HepG2 (cell line): ENCODE results near the gene PKLR. TPM values are rescaled to one million over a fixed set of nuclear protein-coding genes. Genes with fewer than 3 reads are reported as not detected.
A peak's percentile ranks its signal among the peaks of the same experiment; 100 is the strongest.

ENCODE experiments used
- ATAC-seq: fragments of 200-7000 bp; cut with Tn5 transposase; 3 replicates; pipeline ENCODE4 v1.9.1; 2020; ENCODE audit warnings: mild to moderate bottlenecking, moderate library complexity
- BruUV-seq: library from RNA; stranded (reverse); fragments of 400-500 nt; replicated peaks from 2 replicates; lab custom pipeline; 2021; lab: Mats Ljungman, UMichigan
- CTCF ChIA-PET: fragments of 300-600 bp; formaldehyde crosslinking; extraction: SDS; loops from one replicate; lab custom pipeline; 2021; ENCODE audit warnings: low total read pairs, inconsistent platforms, low intra/inter-chr PET ratio; lab: Yijun Ruan, JAX
- POLR2A ChIA-PET: fragments of 350-600 bp; sonication (Branson Sonifier 250); formaldehyde crosslinking; loops from one replicate; lab custom pipeline; 2020; ENCODE audit warnings: antibody characterized with exemption, inconsistent platforms; lab: Yijun Ruan, JAX
- DNase-seq: peaks from one replicate; pipeline ENCODE4 v3.0.0-alpha.2; 2015; ENCODE audit warnings: low spot score
- FAIRE-seq: peaks from 3 replicates; lab custom pipeline; 2011; peaks lifted over from hg19 to GRCh38; lab: Jason Lieb, UNC
- H2AFZ ChIP-seq: one replicate; pipeline ENCODE4 v1.6.1; 2011; ENCODE audit warnings: low read length, inconsistent platforms
- H3K27ac ChIP-seq: fragments of 300-600 bp; 3 replicates; pipeline ENCODE4 v1.8.0; 2011; ENCODE audit warnings: mixed run types, mild to moderate bottlenecking, mixed read lengths, low read length, inconsistent platforms; ENCODE audit not compliant: insufficient read depth; ENCODE audit errors: extremely low read length
- H3K27me3 ChIP-seq, 2 experiments: fragments of 200-600 bp in 1 of 2; 2 replicates in 1 of 2; 3 replicates in 1 of 2; pipeline versions ENCODE4 v1.6.0 to v1.8.0; 2011; ENCODE audit warnings: low read length in 2 of 2, mild to moderate bottlenecking in 2 of 2, moderate library complexity in 2 of 2, inconsistent platforms in 1 of 2; ENCODE audit not compliant: insufficient read depth in 2 of 2, control insufficient read depth in 1 of 2
- H3K36me3 ChIP-seq, 2 experiments: fragments of 200-600 bp in 1 of 2; replicated peaks in 1 of 2; 2 replicates in 1 of 2; 3 replicates in 1 of 2; pipeline versions ENCODE4 v1.5.1 to v1.8.0; 2011; ENCODE audit warnings: low read length in 2 of 2, inconsistent platforms in 1 of 2; ENCODE audit not compliant: insufficient read depth in 2 of 2, control insufficient read depth in 1 of 2
- H3K4me1 ChIP-seq: 2 replicates; pipeline ENCODE4 v1.5.1; 2012; ENCODE audit warnings: low read length, inconsistent platforms; ENCODE audit not compliant: insufficient read depth
- H3K4me2 ChIP-seq: 2 replicates; pipeline ENCODE4 v1.6.0; 2011; ENCODE audit warnings: low read depth, low read length, inconsistent platforms
- H3K4me3 ChIP-seq, 3 experiments: fragments of 200-600 bp in 1 of 3; sonication (generic), shearing (Covaris generic) in 1 of 3; replicated peaks in 1 of 3; 2 replicates each; pipeline ENCODE4 v1.5.1; 2011 to 2016; ENCODE audit warnings: low read length in 3 of 3, inconsistent platforms in 2 of 3, low read depth in 2 of 3, mild to moderate bottlenecking in 2 of 3, control low read depth in 1 of 3, mixed read lengths in 1 of 3; ENCODE audit not compliant: insufficient read depth in 1 of 3
- H3K79me2 ChIP-seq: one replicate; pipeline ENCODE4 v1.6.1; 2011; ENCODE audit warnings: low read length, inconsistent platforms; ENCODE audit not compliant: insufficient read depth
- H3K9ac ChIP-seq: 2 replicates; pipeline ENCODE4 v1.6.0; 2011; ENCODE audit warnings: mild to moderate bottlenecking, low read depth, low read length, inconsistent platforms; ENCODE audit not compliant: insufficient read depth
- H3K9me3 ChIP-seq: 2 replicates; pipeline ENCODE4 v1.5.1; 2012; ENCODE audit warnings: mild to moderate bottlenecking, low read length
- H4K20me1 ChIP-seq: 2 replicates; pipeline ENCODE4 v1.6.0; 2011; ENCODE audit warnings: inconsistent platforms, mild to moderate bottlenecking, low read length, moderate library complexity; ENCODE audit not compliant: insufficient read depth
- GATAD2A ChIP-seq: IDR thresholded peaks from 2 replicates; pipeline ENCODE4 v1.6.1; 2016
- MEIS2 ChIP-seq: sonication (generic); formaldehyde crosslinking; IDR thresholded peaks from 2 replicates; pipeline ENCODE4 v1.9.0; 2021; ENCODE audit warnings: mild to moderate bottlenecking, missing genetic modification reagents
- MIER3 ChIP-seq: IDR thresholded peaks from 2 replicates; pipeline ENCODE4 v1.6.1; 2016; ENCODE audit warnings: missing compliant biosample characterization, borderline replicate concordance
- SMARCC2 ChIP-seq: fragments of 450-650 bp; IDR thresholded peaks from 2 replicates; pipeline ENCODE4 v1.6.1; 2017; ENCODE audit warnings: antibody characterized with exemption, mild to moderate bottlenecking
- SNRNP70 ChIP-seq: fragments of 200-400 bp; formaldehyde crosslinking; IDR thresholded peaks from 2 replicates; pipeline ENCODE4 v1.6.1; 2017; ENCODE audit warnings: mild to moderate bottlenecking, low read depth, low read length, moderate library complexity
- YY1 ChIP-seq: IDR thresholded peaks from 2 replicates; pipeline ENCODE4 v1.6.1; 2011; ENCODE audit warnings: low read length, low read depth, moderate library complexity, mild to moderate bottlenecking; ENCODE audit not compliant: insufficient read depth, insufficient replicate concordance
- ZNF329 ChIP-seq: sonication (generic); formaldehyde crosslinking; IDR thresholded peaks from 2 replicates; pipeline ENCODE4 v1.9.0; 2021; ENCODE audit warnings: low read depth, mild to moderate bottlenecking, missing genetic modification reagents
- WGBS: methylation state at CpG from one replicate; pipeline ENCODE4 v1.1.6; 2017; ENCODE audit warnings: low lambda C conversion rate; 5-methylcytosine and 5-hydroxymethylcytosine counted together
- in situ Hi-C: cut with HindIII; loops from 2 replicates; pipeline ENCODE4 v1.10.0; 2017; ENCODE audit warnings: low pct_unique_long_range_greater_than_20kb; ENCODE audit not compliant: extremely low pct_ligation_motif_present
- intact Hi-C: fragments of 100-400 bp; cut with micrococcal nuclease; formaldehyde crosslinking; loops from one replicate; pipeline ENCODE4 v1.10.0; 2022; ENCODE audit not compliant: unreplicated experiment
- polyA plus RNA-seq, 8 experiments: library from polyadenylated mRNA; depleted of rRNA in 3 of 8; stranded (reverse) in 7 of 8; unstranded in 1 of 8; fragments of >200 nt; fragmentation: Illumina TruSeq in 4 of 8; extraction: Trizol in 4 of 8; gene quantifications; 2 replicates each; pipeline versions ENCODE4 v1.2.1 to v1.2.3, GENCODE V29; 2011 to 2016; ENCODE audit warnings: low read depth in 4 of 8, missing spikeins in 1 of 8, mixed read lengths in 1 of 8; ENCODE audit not compliant: insufficient read depth in 1 of 8
- total RNA-seq, 5 experiments: library from RNA; depleted of rRNA; stranded (reverse); fragments of >200 nt; fragmentation: Illumina TruSeq; extraction: Trizol; gene quantifications; 2 replicates each; pipeline ENCODE4 v1.2.3, GENCODE V29; 2016; ENCODE audit warnings: low read depth in 1 of 5
- TF ChIP-seq, protein P1 (sequence below): sonication (generic); formaldehyde crosslinking; IDR thresholded peaks from 2 replicates; pipeline ENCODE4 v1.4.0; 2020; ENCODE audit warnings: missing genetic modification reagents
- TF ChIP-seq, protein P2 (sequence below): sonication (generic); formaldehyde crosslinking; conservative IDR thresholded peaks from 2 replicates; pipeline ENCODE4 v1.8.0; 2022; ENCODE audit warnings: missing genetic modification reagents
- TF ChIP-seq, protein P3 (sequence below): sonication (generic); formaldehyde crosslinking; IDR thresholded peaks from 2 replicates; pipeline ENCODE4 v1.5.1; 2020; ENCODE audit warnings: mild to moderate bottlenecking, moderate library complexity, missing genetic modification reagents
- TF ChIP-seq, protein P4 (sequence below): sonication (generic); formaldehyde crosslinking; IDR thresholded peaks from 2 replicates; pipeline ENCODE4 v1.4.0; 2020; ENCODE audit warnings: missing genetic modification reagents, borderline replicate concordance
- TF ChIP-seq, protein P5 (sequence below): sonication (generic); formaldehyde crosslinking; IDR thresholded peaks from 2 replicates; pipeline ENCODE4 v1.4.0; 2020; ENCODE audit warnings: low read depth, mild to moderate bottlenecking, missing genetic modification reagents
- TF ChIP-seq, protein P6 (sequence below): sonication (generic); formaldehyde crosslinking; IDR thresholded peaks from 2 replicates; pipeline ENCODE4 v1.5.1; 2020; ENCODE audit warnings: mild to moderate bottlenecking, missing genetic modification reagents, borderline replicate concordance

The PKLR gene
- total and polyA plus RNA-seq, 2 of the 13 experiments (the other 11 are each of a cell fraction or from before 2014, with no cell fraction given), result 10.3 to 29.3 TPM

DNA sequence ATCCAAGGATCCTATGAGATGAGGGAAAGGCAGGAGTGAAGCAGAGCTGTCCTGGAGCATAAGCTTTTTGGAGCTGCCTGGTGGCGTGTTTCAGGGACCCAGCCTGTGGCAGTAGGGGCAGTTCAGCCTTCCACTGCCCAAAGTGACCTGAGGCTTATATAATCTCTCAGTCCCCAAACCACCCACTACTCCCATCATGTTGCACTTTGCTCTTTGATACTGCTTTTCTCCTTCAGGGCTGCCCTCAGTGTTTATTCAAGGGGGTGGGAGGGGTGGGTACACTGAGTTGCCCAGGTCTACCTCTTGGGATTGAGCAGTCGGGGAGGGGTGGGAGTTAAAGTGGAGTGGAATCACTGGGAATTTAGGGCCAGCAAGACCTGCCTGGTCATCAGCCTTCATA lies 14.7 kb downstream of the PKLR start:
- Histone ChIP-seq H3K4me3 (peak overlapping the region in 1 of 3 experiments; percentile 12; a peak in 1 of 6 replicates), H3K4me2 (peak overlapping the region; percentile 62), H3K27ac (peak overlapping the region; percentile 73), H3K27me3 (no peaks in the 10 kb centered on the region), H3K79me2 (no peaks in the 10 kb centered on the region), H3K36me3 (peaks cover 0 to 2% of the 10 kb centered on the region in 2 experiments; a peak in 1 of 5 replicates), H3K9ac (no peak overlapping the region), H4K20me1 (no peaks in the 10 kb centered on the region), H3K9me3 (no peaks in the 10 kb centered on the region), H2AFZ (no peak overlapping the region), H3K4me1 (peaks cover 40% of the 10 kb centered on the region)
- ATAC-seq (peak; percentile 61), FAIRE-seq (peak; percentile 81), DNase-seq (peak; percentile 62)
- in situ Hi-C loops, result no loop called here
- intact Hi-C loops, result no loop called here
- no TSS peak for BruUV-seq
- CTCF ChIA-PET, result no interaction called here
- POLR2A ChIA-PET, result interaction anchor here (1.0 to 2.3 kb wide), 6 partner anchors 14 to 37 kb away, joined by 3 to 21 read pairs (median 10); partner anchors contain the start of genes CLK2, FDPS, PKLR and SCAMP3
- WGBS, result 24% methylated on average over 1 of the region's 2 CpGs
- TF ChIP-seq, protein P1, sequence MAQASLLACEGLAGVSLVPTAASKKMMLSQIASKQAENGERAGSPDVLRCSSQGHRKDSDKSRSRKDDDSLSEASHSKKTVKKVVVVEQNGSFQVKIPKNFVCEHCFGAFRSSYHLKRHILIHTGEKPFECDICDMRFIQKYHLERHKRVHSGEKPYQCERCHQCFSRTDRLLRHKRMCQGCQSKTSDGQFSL, result no peak
- TF ChIP-seq SMARCC2 (no peak), MIER3 (CRISPR knock-in tag) (no peak), GATAD2A (CRISPR knock-in tag) (peak; percentile 69), MEIS2 (no peak), YY1 (no peak), ZNF329 (CRISPR knock-in tag) (no peak), SNRNP70 (no peak)
- TF ChIP-seq, protein P2, sequence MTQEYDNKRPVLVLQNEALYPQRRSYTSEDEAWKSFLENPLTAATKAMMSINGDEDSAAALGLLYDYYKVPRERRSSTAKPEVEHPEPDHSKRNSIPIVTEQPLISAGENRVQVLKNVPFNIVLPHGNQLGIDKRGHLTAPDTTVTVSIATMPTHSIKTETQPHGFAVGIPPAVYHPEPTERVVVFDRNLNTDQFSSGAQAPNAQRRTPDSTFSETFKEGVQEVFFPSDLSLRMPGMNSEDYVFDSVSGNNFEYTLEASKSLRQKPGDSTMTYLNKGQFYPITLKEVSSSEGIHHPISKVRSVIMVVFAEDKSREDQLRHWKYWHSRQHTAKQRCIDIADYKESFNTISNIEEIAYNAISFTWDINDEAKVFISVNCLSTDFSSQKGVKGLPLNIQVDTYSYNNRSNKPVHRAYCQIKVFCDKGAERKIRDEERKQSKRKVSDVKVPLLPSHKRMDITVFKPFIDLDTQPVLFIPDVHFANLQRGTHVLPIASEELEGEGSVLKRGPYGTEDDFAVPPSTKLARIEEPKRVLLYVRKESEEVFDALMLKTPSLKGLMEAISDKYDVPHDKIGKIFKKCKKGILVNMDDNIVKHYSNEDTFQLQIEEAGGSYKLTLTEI (CRISPR knock-in tag), result no peak
- TF ChIP-seq, protein P3, sequence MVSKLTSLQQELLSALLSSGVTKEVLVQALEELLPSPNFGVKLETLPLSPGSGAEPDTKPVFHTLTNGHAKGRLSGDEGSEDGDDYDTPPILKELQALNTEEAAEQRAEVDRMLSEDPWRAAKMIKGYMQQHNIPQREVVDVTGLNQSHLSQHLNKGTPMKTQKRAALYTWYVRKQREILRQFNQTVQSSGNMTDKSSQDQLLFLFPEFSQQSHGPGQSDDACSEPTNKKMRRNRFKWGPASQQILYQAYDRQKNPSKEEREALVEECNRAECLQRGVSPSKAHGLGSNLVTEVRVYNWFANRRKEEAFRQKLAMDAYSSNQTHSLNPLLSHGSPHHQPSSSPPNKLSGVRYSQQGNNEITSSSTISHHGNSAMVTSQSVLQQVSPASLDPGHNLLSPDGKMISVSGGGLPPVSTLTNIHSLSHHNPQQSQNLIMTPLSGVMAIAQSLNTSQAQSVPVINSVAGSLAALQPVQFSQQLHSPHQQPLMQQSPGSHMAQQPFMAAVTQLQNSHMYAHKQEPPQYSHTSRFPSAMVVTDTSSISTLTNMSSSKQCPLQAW, result no peak; the same call in 1 of the 2 replicates
- TF ChIP-seq, protein P4, sequence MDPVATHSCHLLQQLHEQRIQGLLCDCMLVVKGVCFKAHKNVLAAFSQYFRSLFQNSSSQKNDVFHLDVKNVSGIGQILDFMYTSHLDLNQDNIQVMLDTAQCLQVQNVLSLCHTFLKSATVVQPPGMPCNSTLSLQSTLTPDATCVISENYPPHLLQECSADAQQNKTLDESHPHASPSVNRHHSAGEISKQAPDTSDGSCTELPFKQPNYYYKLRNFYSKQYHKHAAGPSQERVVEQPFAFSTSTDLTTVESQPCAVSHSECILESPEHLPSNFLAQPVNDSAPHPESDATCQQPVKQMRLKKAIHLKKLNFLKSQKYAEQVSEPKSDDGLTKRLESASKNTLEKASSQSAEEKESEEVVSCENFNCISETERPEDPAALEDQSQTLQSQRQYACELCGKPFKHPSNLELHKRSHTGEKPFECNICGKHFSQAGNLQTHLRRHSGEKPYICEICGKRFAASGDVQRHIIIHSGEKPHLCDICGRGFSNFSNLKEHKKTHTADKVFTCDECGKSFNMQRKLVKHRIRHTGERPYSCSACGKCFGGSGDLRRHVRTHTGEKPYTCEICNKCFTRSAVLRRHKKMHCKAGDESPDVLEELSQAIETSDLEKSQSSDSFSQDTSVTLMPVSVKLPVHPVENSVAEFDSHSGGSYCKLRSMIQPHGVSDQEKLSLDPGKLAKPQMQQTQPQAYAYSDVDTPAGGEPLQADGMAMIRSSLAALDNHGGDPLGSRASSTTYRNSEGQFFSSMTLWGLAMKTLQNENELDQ (CRISPR knock-in tag), result no peak
- TF ChIP-seq, protein P5, sequence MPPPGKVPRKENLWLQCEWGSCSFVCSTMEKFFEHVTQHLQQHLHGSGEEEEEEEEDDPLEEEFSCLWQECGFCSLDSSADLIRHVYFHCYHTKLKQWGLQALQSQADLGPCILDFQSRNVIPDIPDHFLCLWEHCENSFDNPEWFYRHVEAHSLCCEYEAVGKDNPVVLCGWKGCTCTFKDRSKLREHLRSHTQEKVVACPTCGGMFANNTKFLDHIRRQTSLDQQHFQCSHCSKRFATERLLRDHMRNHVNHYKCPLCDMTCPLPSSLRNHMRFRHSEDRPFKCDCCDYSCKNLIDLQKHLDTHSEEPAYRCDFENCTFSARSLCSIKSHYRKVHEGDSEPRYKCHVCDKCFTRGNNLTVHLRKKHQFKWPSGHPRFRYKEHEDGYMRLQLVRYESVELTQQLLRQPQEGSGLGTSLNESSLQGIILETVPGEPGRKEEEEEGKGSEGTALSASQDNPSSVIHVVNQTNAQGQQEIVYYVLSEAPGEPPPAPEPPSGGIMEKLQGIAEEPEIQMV (CRISPR knock-in tag), result no peak
- TF ChIP-seq, protein P6, sequence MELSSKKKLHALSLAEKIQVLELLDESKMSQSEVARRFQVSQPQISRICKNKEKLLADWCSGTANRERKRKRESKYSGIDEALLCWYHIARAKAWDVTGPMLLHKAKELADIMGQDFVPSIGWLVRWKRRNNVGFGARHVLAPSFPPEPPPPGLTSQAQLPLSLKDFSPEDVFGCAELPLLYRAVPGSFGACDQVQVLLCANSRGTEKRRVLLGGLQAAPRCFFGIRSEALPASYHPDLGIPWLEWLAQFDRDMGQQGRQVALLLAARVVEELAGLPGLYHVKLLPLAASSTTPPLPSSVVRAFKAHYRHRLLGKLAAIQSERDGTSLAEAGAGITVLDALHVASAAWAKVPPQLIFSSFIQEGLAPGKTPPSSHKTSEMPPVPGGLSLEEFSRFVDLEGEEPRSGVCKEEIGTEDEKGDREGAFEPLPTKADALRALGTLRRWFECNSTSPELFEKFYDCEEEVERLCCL (CRISPR knock-in tag), result no peak
